GM19467 (cell line): ENCODE results near the gene MDH2.
"Not testable (repeated sequence)": the region's sequence is repeated elsewhere in the genome, so short reads cannot be mapped to it uniquely, and the experiment has no call there.

ENCODE experiments used
- ATAC-seq: cut with Tn5 transposase; IDR thresholded peaks from one replicate; pipeline ENCODE4 v1.9.1; 2021; ENCODE audit warnings: mild to moderate bottlenecking, moderate library complexity; ENCODE audit not compliant: unreplicated experiment

MDH2 gene

DNA sequence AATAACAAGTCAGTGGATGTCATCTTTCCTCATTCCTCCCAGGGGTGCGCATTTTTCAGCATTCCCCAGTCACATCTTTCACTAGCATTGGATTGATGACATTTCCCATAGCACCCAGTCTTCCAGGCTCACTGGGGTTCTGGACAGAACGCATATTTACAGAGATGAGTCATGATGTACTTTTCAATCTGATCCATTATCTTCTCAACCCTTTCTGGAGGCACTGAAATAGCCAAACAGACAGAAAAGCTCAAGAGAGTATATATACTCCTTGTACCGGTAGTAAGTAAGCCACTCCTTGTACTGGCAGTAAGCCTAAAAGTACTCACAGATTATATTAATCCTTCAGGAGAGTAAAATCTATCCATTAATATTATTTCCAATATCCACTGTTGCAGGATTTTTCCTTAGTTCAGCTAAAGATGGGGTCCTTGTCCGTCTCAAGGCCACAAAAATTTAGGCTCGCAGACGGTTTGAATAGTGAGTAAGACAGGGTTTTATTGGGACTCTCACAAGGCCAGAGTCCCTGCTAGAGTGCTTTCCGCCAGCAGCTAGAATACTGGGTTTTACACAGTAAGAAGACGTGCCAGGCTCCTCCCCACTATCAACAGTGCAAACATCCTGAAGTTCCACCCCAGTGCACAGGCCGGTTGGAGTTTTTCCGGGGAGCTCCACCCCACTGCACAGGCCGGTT lies 60.8 kb downstream of the MDH2 start:
- ATAC-seq, result no peak

DNA sequence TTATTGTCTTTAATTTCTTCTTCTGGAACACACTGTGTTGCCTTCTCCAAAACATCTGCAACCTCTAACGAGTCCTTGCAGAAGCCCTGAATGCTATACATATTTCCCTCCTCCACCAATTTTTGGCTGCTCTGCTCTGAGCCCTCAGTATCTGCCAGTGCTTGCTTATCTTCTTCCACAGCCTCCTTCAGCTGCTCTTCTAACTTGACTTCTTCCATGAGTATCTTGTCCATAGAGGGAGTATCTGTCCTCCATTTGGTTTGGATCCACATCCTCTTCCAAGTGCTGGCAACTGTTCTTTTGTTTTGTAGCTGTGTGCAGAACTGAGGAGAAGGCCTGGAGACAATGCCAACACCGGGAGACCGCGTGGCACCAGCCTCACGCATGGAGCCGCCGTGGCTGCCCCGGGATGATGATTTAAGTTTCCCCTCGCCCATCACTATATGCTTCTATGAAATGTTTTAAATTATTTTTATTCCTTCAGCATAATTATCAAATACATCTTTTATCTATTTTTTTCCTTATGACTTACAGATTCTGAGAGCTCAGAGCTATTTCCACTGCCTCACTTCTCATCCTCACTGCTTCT lies 65.2 kb downstream of the MDH2 start:
- ATAC-seq, result not testable (repeated sequence)

DNA sequence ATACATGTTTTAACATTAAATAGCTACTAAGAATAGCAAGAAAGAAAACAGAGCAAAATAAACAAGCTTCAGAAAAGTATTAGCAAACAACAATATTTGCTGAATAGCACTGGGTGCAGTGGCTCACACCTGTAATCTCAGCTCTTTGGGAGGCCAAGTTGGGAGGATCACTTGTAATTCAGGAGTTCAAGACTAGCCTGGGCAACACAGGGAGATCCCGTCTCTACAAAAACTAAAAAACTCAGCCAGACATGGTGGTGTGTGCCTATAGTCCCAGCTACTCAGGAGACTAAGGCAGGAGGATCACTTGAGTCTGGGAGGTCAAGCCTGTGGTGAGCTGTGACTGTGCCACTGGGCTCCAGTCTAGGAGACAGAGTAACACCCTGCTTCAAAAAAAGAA lies 66.8 kb downstream of the MDH2 start:
- not testable (repeated sequence) for ATAC-seq
